Renal cortex interstitium (tissue), 11 donors: ENCODE measurements around the gene ZNF462. TPM values are rescaled to one million over a fixed set of nuclear protein-coding genes. Genes with fewer than 3 reads are reported as not detected.
A peak's percentile ranks its signal among the peaks of the same experiment; 100 is the strongest.

Experiments used
- DNase-seq, 11 donors: peaks; one replicate each; pipeline ENCODE4 v3.0.0-alpha.2; 2013; ENCODE audit warnings: low read depth in 9 of 11, low spot score in 4 of 11; ENCODE audit errors: extremely low read depth in 1 of 11
- polyA plus RNA-seq, 3 donors: library from polyadenylated mRNA; unstranded; fragments of 120-200 nt; gene quantifications; one replicate each; pipeline ENCODE4 v1.2.1, GENCODE V29; 2013; ENCODE audit not compliant: insufficient read length in 3 of 3

Gene ZNF462
- polyA plus RNA-seq, 3 donors: 23.2 to 34.4 (median 26.6) TPM

DNA sequence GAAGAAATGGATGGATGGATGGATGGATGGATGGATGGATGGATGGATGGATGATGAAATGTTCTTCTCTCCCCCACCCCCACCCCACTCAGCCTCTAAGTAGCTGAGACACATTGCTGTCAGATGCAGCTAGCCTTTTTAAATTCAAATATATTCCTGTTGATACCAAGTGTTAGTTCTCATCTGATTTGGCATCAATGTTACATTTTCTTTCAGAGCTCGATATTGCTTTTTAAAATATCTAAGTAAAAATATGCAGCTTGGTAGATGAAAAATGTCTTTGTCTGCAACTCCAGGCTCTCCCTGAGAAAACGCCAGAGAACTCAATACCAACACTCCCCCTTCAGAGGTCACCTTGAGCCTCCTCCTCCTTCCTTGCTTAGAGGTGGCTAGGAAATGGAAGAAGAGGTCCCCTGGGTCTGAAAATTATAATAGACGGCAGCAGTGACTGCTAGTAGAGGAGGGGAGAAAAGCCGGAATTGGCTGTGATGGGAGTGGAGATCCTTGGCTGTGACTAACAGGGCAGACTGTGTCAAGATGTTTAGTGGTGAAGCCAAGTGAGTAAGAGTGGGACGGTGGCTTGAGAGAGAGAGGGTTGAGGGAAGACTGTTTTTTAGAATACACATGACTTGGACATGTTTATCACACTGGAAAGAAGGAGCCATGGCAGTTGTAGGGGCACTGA is 156.0 kb downstream of the ZNF462 start:
- DNase-seq: no peak

DNA sequence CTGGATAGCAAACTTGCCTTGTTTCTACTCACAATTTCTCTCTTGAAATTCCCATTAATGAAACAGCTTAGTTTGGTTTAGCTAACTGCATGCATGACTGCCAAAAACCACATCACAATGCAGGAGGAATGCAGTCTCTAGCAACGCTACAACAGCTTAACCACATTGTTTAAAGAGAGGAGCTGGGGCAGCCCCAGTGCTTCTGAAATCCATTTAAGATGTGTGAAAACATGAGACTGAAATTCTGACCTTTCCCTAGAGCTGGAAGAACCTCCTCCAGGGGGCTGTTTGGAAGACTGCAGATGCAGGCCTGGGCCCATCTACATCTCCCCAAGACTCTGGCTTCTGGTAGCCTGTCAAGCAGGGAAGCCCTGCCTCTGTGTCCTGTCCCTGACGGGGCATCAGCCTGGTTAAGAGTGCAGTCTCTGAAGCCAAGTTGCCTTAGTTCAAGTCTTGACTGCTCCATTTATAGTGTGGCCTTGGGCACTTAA is 157.1 kb downstream of the ZNF462 start:
- peak; percentile 25 to 87 (median 55) for DNase-seq

DNA sequence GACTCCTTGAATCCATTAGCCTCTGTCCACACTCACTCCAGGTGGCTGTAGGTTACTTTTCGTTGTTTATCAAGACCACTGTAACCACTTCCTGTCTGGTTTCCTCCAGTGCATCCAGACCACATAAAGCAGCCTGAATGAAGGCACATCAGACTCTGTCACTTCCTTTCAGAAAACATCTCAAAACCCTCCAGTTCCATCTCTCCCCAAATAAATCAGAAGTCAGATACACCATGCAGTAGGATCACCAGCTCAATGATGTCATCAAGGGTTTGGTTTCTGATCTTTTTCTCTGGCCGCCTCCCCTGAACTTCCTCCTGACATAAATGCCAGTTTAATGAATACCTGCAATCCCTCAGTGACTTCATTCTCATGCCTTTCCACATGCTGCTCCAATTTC is 161.2 kb downstream of the ZNF462 start:
- no peak for DNase-seq

DNA sequence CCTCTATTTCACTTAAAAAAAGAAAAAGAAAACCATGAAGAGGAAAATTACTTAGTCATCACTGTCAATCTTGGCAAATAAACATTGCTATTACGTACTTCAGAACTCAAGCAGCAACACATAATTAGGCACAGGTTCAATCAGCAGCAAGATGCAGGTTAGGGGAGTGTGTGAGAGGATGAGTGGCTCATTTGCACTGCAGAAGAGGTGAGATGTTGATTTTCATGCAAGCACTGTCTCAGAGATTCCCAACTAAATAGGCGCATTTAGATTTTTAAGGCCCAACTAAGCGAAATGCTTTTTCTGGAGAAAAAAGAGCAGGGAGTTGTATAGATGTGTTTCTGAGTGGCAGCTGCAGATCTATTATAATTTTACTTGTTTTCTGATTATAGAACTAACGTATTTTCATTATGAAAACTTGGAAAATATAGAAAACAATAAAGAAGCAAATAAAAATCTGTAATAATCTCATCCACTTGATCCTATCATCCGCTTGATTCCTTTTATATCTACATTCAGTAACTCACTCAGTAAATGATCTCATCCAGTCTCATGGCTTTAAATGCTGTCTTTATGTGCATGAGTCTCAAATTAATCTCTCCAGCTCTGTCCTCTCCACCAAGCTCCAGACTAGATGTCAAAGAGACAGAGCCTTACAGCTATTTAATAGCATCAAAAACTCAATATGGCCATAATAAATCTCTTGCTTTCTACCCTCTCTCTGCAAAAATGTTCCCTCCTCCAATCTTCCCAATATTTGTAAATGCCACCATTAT is 162.5 kb downstream of the ZNF462 start:
- DNase-seq: no peak

DNA sequence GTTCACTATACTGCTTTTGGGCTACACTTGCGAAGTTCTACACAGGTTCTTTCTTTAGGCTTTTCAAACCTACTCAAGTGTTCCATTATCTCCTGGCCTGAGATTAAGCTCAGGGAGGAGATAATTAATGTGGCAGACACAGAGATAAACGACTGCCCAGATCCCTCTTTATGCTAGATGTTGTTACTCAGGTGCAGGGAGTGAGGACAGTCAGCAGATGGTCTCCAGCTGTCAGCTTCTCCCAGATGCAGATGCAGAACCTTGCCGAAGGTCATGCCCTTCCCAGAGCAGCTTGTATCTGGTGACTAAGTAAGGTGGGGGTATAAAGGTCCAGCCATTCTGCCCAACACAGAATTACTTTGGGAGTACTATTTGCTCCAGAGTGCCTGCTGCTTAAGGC is 166.2 kb downstream of the ZNF462 start:
- peak in 1 of 11 donors; percentile 4 for DNase-seq

DNA sequence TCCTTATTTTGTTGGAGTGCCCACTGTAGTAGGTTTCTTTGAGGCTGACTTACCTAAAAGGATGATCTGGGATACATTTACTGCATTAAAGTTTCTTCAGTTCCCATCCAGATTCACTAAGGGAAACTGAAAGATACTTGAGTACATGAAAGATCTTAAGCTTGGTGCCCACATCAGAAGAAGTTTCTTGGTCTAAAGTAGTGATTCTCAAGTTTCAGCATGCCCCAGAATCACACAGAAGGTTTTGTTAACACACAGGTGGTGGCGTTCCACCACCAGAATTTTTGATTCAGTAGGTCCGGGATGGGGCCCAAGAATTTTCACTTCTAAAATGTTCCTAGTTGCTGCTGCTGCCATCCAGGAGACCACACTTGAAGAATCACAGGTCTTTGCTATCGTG is 171.0 kb downstream of the ZNF462 start:
- no peak for DNase-seq

DNA sequence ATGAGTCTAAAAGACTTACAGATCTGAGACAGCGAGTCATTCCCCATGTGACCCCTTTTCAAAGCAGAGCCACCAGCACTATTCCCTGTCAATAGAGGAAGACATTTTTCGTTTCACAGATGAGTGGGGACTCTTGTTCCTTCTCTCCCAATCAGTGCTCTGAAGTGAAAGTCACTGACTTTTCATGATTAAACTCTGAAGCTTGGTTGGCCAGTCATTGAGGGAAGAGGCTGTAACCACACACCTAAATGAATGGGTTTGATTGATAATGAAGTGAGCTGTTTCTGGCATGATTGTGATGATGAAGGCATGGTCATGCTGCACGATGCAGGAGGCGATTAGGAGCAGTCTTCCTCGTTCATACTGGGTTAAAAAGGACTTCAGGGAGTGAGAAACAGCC is 171.9 kb downstream of the ZNF462 start:
- DNase-seq: no peak

DNA sequence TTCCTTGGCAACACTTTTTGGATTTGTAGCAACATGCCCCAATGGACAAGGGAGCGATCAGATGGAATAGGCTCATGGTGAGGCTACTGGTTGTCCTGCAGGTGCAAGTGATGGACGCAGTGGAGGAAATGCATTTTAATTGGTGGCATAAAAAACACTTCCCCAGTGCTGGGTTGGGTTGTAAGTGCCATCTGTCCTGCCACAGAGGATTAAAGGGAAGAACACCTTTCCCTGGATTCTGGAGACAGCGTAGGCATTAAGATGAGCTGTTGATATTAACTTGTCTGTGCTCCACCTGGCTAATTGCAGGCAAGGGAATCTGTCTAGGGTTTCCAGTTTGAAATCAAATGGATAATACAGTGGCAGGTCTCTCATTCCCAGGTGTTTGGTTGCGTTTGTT is 173.4 kb downstream of the ZNF462 start:
- no peak for DNase-seq

DNA sequence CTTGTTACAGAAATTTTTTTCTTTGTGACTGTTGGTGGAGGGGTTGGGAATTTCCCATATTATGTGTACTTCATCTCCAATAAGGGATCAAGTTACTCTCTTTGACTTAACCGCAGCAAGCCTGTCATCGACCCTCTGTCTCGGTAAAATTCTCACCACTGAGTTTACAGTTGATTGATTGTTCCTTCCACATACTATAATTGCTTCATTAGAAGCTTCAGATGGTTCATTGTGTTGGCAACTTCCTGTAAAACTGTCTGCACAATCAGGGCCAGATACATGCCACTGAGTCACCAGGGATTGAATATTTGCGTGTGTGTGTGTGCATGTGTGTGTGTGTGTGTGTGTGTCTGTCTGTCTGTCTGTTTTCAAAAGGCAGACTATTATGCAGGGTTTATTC is 176.6 kb downstream of the ZNF462 start:
- DNase-seq: no peak

DNA sequence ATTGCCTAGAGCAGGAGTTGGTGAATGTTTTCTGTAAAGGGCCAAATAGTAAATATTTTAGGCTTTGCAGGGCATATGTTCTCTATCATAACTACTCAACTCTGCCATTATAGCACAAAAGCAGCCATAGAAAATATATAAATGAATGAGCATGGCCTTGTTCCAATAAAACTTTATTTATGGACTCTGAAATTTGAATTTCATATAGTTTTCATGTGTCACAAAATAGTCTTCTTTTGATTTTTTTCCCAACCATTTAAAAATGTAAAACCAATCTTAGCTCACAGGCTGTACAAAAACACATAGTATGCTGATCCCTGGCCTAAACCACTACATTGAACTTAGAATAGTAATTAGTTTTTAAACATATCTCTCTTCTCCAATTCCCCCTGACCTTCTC is 179.6 kb downstream of the ZNF462 start:
- no peak for DNase-seq

DNA sequence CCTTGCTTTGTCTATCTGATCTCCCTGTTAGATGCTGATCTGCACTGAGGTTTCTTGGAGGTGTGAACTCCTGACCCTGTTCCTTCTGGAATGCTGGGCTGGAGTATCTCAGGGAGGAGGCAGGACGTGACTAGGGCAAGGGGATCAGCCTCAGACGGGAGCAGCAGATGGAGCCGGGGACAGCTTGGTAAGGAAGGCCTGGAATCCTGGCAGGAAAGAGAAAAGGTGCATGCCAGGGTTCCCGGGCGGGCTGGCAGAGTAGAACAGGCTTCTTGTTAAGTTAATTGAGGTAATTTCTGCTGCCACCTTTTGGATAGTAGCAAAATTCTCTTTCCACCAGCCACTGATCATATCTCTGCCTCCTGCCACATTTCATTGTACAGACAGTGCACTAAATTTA is 180.9 kb downstream of the ZNF462 start:
- no peak for DNase-seq

DNA sequence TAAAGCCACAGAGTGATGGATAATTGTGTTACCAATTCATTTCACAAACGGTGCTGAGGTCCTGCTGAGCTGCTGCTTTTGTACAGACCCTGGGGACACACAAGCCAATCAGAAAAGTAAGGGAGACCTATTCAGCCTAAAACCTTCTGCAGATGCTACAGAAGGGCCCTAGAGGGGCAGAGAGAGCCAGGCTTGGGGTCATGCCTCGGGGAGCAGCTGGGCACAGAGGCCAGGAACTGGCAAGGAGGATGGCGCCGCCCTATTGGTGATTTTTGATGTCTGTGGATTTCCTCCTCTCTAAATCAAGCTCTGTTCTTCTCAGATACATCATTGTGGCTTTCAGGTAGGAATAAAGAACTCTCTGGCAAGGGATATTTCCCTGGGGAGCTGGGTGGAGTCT is 181.9 kb downstream of the ZNF462 start:
- DNase-seq: no peak

DNA sequence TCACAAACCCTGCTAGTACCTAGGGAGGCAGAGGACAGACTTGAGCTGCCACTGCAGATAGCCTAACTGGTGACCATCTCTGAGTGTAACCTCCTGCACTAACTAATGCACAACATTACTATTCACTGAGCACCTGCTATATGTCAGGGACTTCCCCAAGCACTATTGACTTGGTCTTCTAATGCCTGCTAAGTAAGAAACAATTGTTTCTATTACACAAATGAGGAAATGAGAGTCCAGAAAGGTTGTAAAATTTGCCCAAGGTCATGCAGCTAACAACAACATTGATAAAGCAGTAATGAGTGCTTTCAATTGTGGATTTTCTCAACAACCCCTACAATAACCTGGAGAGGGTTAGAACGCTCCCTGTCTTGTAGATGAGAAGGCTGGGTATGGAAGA is 183.7 kb downstream of the ZNF462 start:
- no peak for DNase-seq

DNA sequence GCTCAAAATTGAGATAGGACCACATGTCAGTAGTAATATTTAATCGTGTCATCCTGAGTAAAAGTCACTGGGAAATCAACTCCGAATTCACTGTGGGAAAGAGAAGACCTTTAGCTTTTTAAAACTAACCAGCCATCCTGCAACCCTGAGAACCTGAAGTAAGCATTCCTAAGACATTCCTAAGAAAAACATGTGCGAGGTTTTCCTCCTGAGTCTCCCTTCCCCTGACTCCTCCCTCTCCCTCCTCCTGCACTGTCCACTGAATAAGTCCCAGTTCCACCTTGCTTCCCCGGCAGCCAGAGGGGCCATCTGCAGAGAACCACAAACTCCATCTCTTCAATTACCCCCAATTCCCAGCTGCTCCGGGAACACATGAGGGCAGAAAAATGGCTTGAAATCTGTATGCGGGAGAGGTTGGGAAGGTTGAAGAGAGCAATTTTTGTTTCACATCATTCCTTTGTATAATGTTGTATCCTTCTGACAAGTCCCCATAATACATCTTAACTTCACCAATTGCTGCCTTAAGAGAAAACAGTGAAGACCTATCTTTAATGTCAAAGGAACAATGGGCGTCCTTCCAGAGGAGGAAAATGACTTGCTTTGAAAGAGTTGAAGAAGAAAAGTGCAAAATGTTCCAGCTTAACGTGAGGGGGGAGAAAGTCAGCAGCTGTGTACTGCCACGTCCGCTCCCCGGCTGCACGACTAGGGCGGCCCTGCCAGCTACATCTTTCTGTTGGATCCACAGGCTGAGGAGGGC is 186.3 kb downstream of the ZNF462 start:
- DNase-seq: no peak

DNA sequence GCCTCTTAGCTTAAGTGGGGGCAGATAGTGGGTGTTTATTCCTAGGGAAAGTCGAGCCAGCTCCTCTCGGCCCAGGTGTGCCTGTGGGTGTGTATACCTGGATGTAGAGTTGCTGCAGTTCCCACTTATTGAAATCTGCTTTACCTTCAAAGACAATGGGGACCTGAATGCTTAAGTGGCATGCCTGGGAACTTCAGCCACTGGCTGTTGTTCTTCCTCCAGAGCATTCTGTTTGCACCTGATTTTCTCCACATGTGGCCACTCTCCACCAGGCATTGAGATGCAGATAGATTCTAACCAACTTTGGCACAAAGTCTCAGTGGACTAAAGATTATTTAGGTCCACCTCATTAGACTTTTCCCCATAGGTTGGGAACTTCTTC is 186.8 kb downstream of the ZNF462 start:
- no peak for DNase-seq

DNA sequence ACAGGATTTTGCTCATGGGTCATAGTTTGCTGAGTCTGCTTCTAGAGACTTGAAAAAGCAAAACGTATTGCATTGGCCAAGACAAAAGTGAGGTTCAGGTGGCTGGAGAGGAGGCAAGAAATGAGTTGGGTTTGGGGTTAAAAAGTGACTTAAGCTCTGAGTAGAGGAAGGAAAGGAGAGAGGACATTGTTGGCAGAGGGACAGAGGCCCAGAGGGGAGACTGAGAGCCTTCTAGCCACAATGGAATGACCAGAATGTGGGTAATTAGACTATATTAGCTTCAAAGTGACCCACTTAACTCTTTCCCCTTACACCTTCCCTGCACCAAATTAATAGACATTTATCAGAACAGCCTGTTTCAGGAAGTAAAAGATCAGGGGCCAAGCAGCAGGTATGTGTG is 188.4 kb downstream of the ZNF462 start:
- DNase-seq: no peak

DNA sequence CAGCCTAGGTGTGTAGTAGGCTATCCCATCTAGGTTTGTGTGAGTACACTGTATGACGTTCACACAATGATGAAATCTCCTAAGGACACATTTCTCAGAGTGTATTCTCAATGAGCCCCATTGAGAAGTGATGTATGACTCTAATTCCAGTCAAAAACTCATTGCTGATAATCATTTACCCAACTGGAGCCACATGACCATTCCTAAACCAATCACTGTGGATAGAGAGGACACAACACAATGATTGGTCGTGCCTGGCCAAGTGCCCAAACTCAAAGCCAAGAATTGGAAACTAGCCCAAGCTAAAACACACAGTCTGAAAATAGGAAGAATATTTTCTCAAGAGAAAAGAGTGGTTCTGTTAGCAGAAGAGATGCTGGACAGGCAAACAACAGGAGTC is 191.2 kb downstream of the ZNF462 start:
- no peak for DNase-seq

DNA sequence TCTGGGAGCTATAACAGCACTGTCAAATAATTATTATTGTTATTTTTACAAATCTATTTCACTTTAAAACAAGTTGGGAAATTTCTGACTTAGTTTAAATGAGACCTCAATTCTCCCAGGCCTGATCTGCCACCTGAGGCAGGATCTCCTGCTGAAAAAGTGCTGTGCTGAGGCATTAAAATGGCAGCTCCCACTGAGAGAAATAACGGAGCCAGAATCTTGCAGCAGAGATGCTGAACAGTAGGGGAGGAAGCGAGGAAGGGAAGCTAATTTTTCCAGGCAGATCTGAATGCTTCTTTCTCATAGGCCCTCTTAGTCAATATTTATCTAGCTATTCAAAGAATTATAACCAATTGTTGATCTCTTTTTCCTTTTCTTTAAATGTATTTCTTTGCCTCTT is 196.3 kb downstream of the ZNF462 start:
- DNase-seq: no peak

DNA sequence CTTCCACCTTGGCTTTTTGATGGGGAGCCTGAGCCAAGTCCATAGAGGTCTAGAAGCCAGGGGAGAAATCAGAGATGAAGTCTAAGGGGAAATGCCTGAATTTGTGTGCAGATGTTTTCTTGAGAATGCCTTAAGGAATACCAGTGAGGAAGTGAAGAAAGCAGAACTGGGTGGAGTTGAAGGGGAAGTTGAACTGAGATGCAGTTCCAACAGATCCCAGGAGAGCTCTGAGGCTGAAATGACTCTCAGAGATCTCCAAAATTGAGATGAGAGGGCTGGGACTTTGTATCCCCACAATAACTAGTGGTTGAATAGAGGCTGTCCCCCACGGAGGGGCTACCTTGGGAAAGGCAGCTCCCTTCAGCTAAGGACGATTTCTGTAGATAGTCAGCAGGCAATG is 197.1 kb downstream of the ZNF462 start:
- DNase-seq: no peak
